ENCODE results near the gene HTR1D.
"Not testable (repeated sequence)": the region's sequence is repeated elsewhere in the genome, so short reads cannot be mapped to it uniquely, and the experiment has no call there.

DNA sequence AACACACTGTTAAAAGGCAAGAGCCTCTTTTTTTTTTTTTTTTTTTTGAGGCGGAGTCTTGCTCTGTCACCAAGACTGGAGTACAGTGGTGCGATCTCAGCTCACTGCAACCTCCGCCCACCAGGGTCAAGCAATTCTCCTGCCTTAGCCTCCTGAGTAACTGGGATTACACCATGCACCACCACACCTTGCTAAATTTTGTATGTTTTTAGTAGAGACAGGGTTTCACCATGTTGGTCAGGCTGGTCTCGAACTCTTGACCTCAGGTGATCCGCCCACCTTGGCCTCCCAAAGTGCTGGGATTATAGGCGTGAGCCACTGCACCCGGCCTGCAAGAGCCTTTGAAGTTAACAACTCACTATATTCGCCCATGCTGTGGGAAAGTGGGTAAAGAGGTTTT is 9.6 kb downstream of the HTR1D start:
- TF ChIP-seq, protein P1, sequence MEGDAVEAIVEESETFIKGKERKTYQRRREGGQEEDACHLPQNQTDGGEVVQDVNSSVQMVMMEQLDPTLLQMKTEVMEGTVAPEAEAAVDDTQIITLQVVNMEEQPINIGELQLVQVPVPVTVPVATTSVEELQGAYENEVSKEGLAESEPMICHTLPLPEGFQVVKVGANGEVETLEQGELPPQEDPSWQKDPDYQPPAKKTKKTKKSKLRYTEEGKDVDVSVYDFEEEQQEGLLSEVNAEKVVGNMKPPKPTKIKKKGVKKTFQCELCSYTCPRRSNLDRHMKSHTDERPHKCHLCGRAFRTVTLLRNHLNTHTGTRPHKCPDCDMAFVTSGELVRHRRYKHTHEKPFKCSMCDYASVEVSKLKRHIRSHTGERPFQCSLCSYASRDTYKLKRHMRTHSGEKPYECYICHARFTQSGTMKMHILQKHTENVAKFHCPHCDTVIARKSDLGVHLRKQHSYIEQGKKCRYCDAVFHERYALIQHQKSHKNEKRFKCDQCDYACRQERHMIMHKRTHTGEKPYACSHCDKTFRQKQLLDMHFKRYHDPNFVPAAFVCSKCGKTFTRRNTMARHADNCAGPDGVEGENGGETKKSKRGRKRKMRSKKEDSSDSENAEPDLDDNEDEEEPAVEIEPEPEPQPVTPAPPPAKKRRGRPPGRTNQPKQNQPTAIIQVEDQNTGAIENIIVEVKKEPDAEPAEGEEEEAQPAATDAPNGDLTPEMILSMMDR (IDR thresholded peaks at IDR 0.05) = not testable (repeated sequence)
- not testable (repeated sequence) for TF ChIP-seq POLR2A (IDR thresholded peaks at IDR 0.05)

All from testis (tissue), 2 donors.